A673 (cell line): ENCODE results near the gene MKX. TPM values are rescaled to one million over a fixed set of nuclear protein-coding genes. Genes with fewer than 3 reads are reported as not detected.

Experiments
- BruUV-seq: library from RNA; stranded (reverse); fragments of 400-500 nt; replicated peaks from 2 replicates; lab custom pipeline; 2021; lab: Mats Ljungman, UMichigan
- CTCF ChIA-PET: fragments of 300-600 bp; sonication (Branson Sonifier 250); formaldehyde crosslinking; loops from one replicate; lab custom pipeline; 2022; ENCODE audit warnings: antibody characterized with exemption; lab: Charles Lee
- POLR2A ChIA-PET: fragments of 300-600 bp; sonication (Branson Sonifier 250); formaldehyde crosslinking; loops from one replicate; lab custom pipeline; 2022; ENCODE audit warnings: antibody characterized with exemption; ENCODE audit not compliant: low non-redundant PET; lab: Charles Lee
- DNase-seq: peaks from one replicate; pipeline ENCODE4 v3.0.0-alpha.2; 2015; ENCODE audit warnings: low spot score
- H3K27ac ChIP-seq: fragments of 200-600 bp; sonication (generic); 2 replicates; pipeline ENCODE4 v1.5.1; 2016; ENCODE audit warnings: mixed run types, low read depth, mild to moderate bottlenecking, mixed read lengths, antibody characterized with exemption, low read length; ENCODE audit not compliant: poor library complexity, severe bottlenecking
- H3K27me3 ChIP-seq: fragments of 200-600 bp; sonication (generic); replicated peaks from 2 replicates; pipeline ENCODE4 v1.6.1; 2017; ENCODE audit warnings: mixed run types, low read depth, mild to moderate bottlenecking, mixed read lengths, antibody characterized with exemption, low read length; ENCODE audit not compliant: insufficient read depth, poor library complexity
- H3K36me3 ChIP-seq: fragments of 200-600 bp; sonication (generic); 2 replicates; pipeline ENCODE4 v1.6.1; 2016; ENCODE audit warnings: mixed run types, mild to moderate bottlenecking, mixed read lengths, antibody characterized with exemption, low read length; ENCODE audit not compliant: insufficient read depth, poor library complexity, severe bottlenecking
- H3K4me1 ChIP-seq: fragments of 200-600 bp; sonication (generic); 2 replicates; pipeline ENCODE4 v1.6.1; 2017; ENCODE audit warnings: mixed run types, mild to moderate bottlenecking, mixed read lengths, antibody characterized with exemption, low read length; ENCODE audit not compliant: insufficient read depth, poor library complexity, severe bottlenecking
- H3K4me3 ChIP-seq: fragments of 200-600 bp; sonication (generic); 2 replicates; pipeline ENCODE4 v1.5.1; 2016; ENCODE audit warnings: low read depth, mixed run types, mild to moderate bottlenecking, mixed read lengths, low read length; ENCODE audit not compliant: poor library complexity, severe bottlenecking
- H3K9me3 ChIP-seq: fragments of 200-600 bp; sonication (generic); 2 replicates; pipeline ENCODE4 v1.6.1; 2016; ENCODE audit warnings: mixed run types, low read depth, mild to moderate bottlenecking, mixed read lengths, antibody characterized with exemption, low read length; ENCODE audit not compliant: poor library complexity, severe bottlenecking
- CTCF ChIP-seq: fragments of 300-800, 200-600 bp; sonication (generic); conservative IDR thresholded peaks from 2 replicates; pipeline ENCODE4 v1.5.1; 2017; ENCODE audit warnings: low read depth, mild to moderate bottlenecking, antibody characterized with exemption, low read length, moderate library complexity, mixed read lengths
- EZH2 ChIP-seq: fragments of 200-600 bp; sonication (generic); IDR thresholded peaks from 2 replicates; pipeline ENCODE4 v1.6.1; 2017; ENCODE audit warnings: borderline replicate concordance, low read depth, mild to moderate bottlenecking, mixed read lengths, antibody characterized with exemption, low read length; ENCODE audit not compliant: poor library complexity, severe bottlenecking
- intact Hi-C: fragments of 100-400 bp; cut with micrococcal nuclease; formaldehyde crosslinking; loops from one replicate; pipeline ENCODE4 v1.10.0; 2022; ENCODE audit not compliant: unreplicated experiment
- total RNA-seq: library from RNA; stranded (reverse); gene quantifications from 2 replicates; pipeline ENCODE4 v1.2.3, GENCODE V29; 2021

The MKX gene
- total RNA-seq, 1 experiment from 2014 or later, result 0.09 TPM

- Histone ChIP-seq H3K9me3 (peaks cover 4% of the 10 kb centered on the region), H3K27ac (no peak overlapping the region), H3K4me1 (no peaks in the 10 kb centered on the region), H3K4me3 (no peak overlapping the region), H3K36me3 (no peaks in the 10 kb centered on the region), H3K27me3 (no peaks in the 10 kb centered on the region)
- TF ChIP-seq CTCF, result no peak
- no peak for TF ChIP-seq EZH2
- intact Hi-C loops, result no loop called here
- DNase-seq, result no peak
- ChIA-PET POLR2A (no interaction called here), CTCF (no interaction called here)
- no TSS peak for BruUV-seq
Measured at GRCh38 chr10:27636816-27637215, 108.8 kb downstream of the MKX start.

- Histone ChIP-seq H3K27ac (no peak overlapping the region), H3K4me3 (no peak overlapping the region), H3K9me3 (no peaks in the 10 kb centered on the region), H3K27me3 (no peaks in the 10 kb centered on the region), H3K4me1 (no peaks in the 10 kb centered on the region), H3K36me3 (no peaks in the 10 kb centered on the region)
- no peak for DNase-seq
- POLR2A ChIA-PET, result no interaction called here
- CTCF ChIA-PET, result no interaction called here
- intact Hi-C loops, result no loop called here
- TF ChIP-seq EZH2, result no peak
- no peak for TF ChIP-seq CTCF
- BruUV-seq, result no TSS peak
Measured at GRCh38 chr10:27635699-27636270, 109.8 kb downstream of the MKX start.

- Histone ChIP-seq H3K36me3 (no peaks in the 10 kb centered on the region), H3K27me3 (no peaks in the 10 kb centered on the region), H3K9me3 (no peaks in the 10 kb centered on the region), H3K4me1 (no peaks in the 10 kb centered on the region), H3K27ac (no peak overlapping the region), H3K4me3 (no peak overlapping the region)
- no peak for TF ChIP-seq CTCF
- no TSS peak for BruUV-seq
- POLR2A ChIA-PET, result no interaction called here
- DNase-seq, result no peak
- intact Hi-C loops, result no loop called here
- CTCF ChIA-PET, result no interaction called here
Measured at GRCh38 chr10:27635290-27635689, 110.3 kb downstream of the MKX start.
